ENCODE data around the gene ELMOD1.

Gene ELMOD1

GRCh38 chr11:107587306-107587979 lies 3.5 kb upstream of the ELMOD1 start:
- DNase-seq: no peak

- no peak for DNase-seq
Measured at GRCh38 chr11:107591378-107592230, 657 bp downstream of the ELMOD1 start.

GRCh38 chr11:107592231-107592590 lies 1.3 kb downstream of the ELMOD1 start:
- DNase-seq: no peak

- no peak for DNase-seq
Measured at GRCh38 chr11:107592813-107593212, 1.9 kb downstream of the ELMOD1 start.

GRCh38 chr11:107593951-107594350 lies 3.0 kb downstream of the ELMOD1 start:
- DNase-seq: no peak

- no peak for DNase-seq
Measured at GRCh38 chr11:107594736-107595135, 3.8 kb downstream of the ELMOD1 start.

- DNase-seq: no peak
Measured at GRCh38 chr11:107598225-107599139, 7.5 kb downstream of the ELMOD1 start.

- DNase-seq: no peak
Measured at GRCh38 chr11:107605061-107606006, 14.4 kb downstream of the ELMOD1 start.

- no peak for DNase-seq
Measured at GRCh38 chr11:107606141-107606540, 15.2 kb downstream of the ELMOD1 start.

GRCh38 chr11:107608809-107609208 lies 17.9 kb downstream of the ELMOD1 start:
- DNase-seq: no peak

- no peak for DNase-seq
Measured at GRCh38 chr11:107609400-107610218, 18.7 kb downstream of the ELMOD1 start.

- DNase-seq: no peak
Measured at GRCh38 chr11:107612445-107612844, 21.5 kb downstream of the ELMOD1 start.

- no peak for DNase-seq
Measured at GRCh38 chr11:107619926-107620325, 29.0 kb downstream of the ELMOD1 start.

- no peak for DNase-seq
Measured at GRCh38 chr11:107621081-107621480, 30.1 kb downstream of the ELMOD1 start.

- DNase-seq: no peak
Measured at GRCh38 chr11:107623183-107623582, 32.2 kb downstream of the ELMOD1 start.

GRCh38 chr11:107624983-107625684 lies 34.2 kb downstream of the ELMOD1 start:
- no peak for DNase-seq

- no peak for DNase-seq
Measured at GRCh38 chr11:107625685-107625989, 34.7 kb downstream of the ELMOD1 start.

- DNase-seq: no peak
Measured at GRCh38 chr11:107631043-107631442, 40.1 kb downstream of the ELMOD1 start.

GRCh38 chr11:107631931-107632330 lies 41.0 kb downstream of the ELMOD1 start:
- no peak for DNase-seq

- DNase-seq: no peak
Measured at GRCh38 chr11:107646783-107647182, 55.8 kb downstream of the ELMOD1 start.

GRCh38 chr11:107648242-107648641 lies 57.3 kb downstream of the ELMOD1 start:
- DNase-seq: no peak
